Prostate gland (tissue), 2 donors: ENCODE data around the gene CELF2. TPM values are rescaled to one million over a fixed set of nuclear protein-coding genes. Genes with fewer than 3 reads are reported as not detected.

Experiments
- DNase-seq: peaks from one replicate; pipeline ENCODE4 v3.0.0-alpha.2; 2019; ENCODE audit warnings: low spot score
- H3K27ac ChIP-seq, 2 donors: fragments of 200-600 bp; sonication (generic); 2 replicates each; pipeline ENCODE4 v1.5.1; 2017 to 2019
- H3K27me3 ChIP-seq: fragments of 200-600 bp; sonication (generic); replicated peaks from 2 replicates; pipeline ENCODE4 v1.5.1; 2019; ENCODE audit not compliant: insufficient read depth
- H3K36me3 ChIP-seq, 2 donors: fragments of 200-600 bp; sonication (generic); 1 replicate in 1 of 2; 2 replicates in 1 of 2; pipeline versions ENCODE4 v1.5.1 to v1.8.1; 2017 to 2019
- H3K4me1 ChIP-seq: fragments of 200-600 bp; sonication (generic); replicated peaks from 2 replicates; pipeline ENCODE4 v1.5.1; 2019
- H3K4me3 ChIP-seq, 2 donors: fragments of 200-600 bp; sonication (generic); 2 replicates each; pipeline ENCODE4 v1.5.1; 2017 to 2019
- H3K9me3 ChIP-seq: fragments of 200-600 bp; sonication (generic); 2 replicates; pipeline ENCODE4 v1.5.1; 2017
- CTCF ChIP-seq, 4 experiments: fragments of 200-600 bp in 2 of 4; fragments of 450-650 bp in 2 of 4; sonication (generic) in 2 of 4; IDR thresholded peaks; 1 replicate in 3 of 4; 2 replicates in 1 of 4; pipeline ENCODE4 v1.5.1; 2016 to 2019; ENCODE audit warnings: antibody characterized with exemption in 4 of 4, mild to moderate bottlenecking in 2 of 4, moderate library complexity in 2 of 4
- POLR2A ChIP-seq: fragments of 450-650 bp; IDR thresholded peaks from one replicate; pipeline ENCODE4 v1.6.1; 2016; ENCODE audit warnings: antibody characterized with exemption, mild to moderate bottlenecking
- POLR2AphosphoS5 ChIP-seq: sonication (generic); formaldehyde crosslinking; IDR thresholded peaks from one replicate; pipeline ENCODE4 v1.6.1; 2017; ENCODE audit warnings: antibody characterized with exemption
- WGBS: methylation state at CpG from one replicate; pipeline ENCODE4 v1.1.5; 2018; 5-methylcytosine and 5-hydroxymethylcytosine counted together
- intact Hi-C: fragments of 100-400 bp; cut with DNase I; formaldehyde crosslinking; loops from one replicate; pipeline ENCODE4 v1.14.2; 2022
- total RNA-seq, 2 donors: library from RNA; depleted of rRNA; stranded (reverse); fragments of >200 nt; gene quantifications; one replicate each; pipeline ENCODE4 v1.1.0, GENCODE V29; 2016

The CELF2 gene
- total RNA-seq, 2 donors from 2014 or later = 19.2 to 43.2 TPM

GRCh38 chr10:11293332-11293731 lies 275.7 kb downstream of the CELF2 start:
- TF ChIP-seq CTCF (IDR thresholded peaks at IDR 0.05) = no peak
- TF ChIP-seq POLR2AphosphoS5 = no peak
- TF ChIP-seq POLR2A = no peak
- no peak for DNase-seq
- Histone ChIP-seq H3K27ac (no peak overlapping the region), H3K9me3 (no peaks in the 10 kb centered on the region), H3K27me3 (no peaks in the 10 kb centered on the region), H3K36me3 (no peaks in the 10 kb centered on the region), H3K4me1 (no peaks in the 10 kb centered on the region), H3K4me3 (no peak overlapping the region)
- WGBS = 92% methylated on average over 7 of the region's 7 CpGs
- intact Hi-C loops = no loop called here

- no peak overlapping the region for H3K4me3 ChIP-seq
- TF ChIP-seq POLR2AphosphoS5 = no peak
- no peak for TF ChIP-seq POLR2A
- no peak for TF ChIP-seq CTCF (IDR thresholded peaks at IDR 0.05)
- WGBS = 76% methylated on average over 6 of the region's 6 CpGs
- no peaks in the 10 kb centered on the region for H3K9me3 ChIP-seq
- no peak for DNase-seq
- no peaks in the 10 kb centered on the region for H3K36me3 ChIP-seq
- H3K4me1 ChIP-seq = no peaks in the 10 kb centered on the region
- intact Hi-C loops = no loop called here
- H3K27me3 ChIP-seq = no peaks in the 10 kb centered on the region
- H3K27ac ChIP-seq = no peak overlapping the region
These were observed 277.3 kb downstream of the CELF2 start for GRCh38 chr10:11294831-11295450.

GRCh38 chr10:11295492-11295891 lies 277.8 kb downstream of the CELF2 start:
- intact Hi-C loops = no loop called here
- no peaks in the 10 kb centered on the region for H3K27me3 ChIP-seq
- H3K4me1 ChIP-seq = no peaks in the 10 kb centered on the region
- no peak overlapping the region for H3K4me3 ChIP-seq
- 55% methylated on average over 3 of the region's 3 CpGs for WGBS
- no peak for DNase-seq
- no peaks in the 10 kb centered on the region for H3K9me3 ChIP-seq
- H3K36me3 ChIP-seq = no peaks in the 10 kb centered on the region
- no peak overlapping the region for H3K27ac ChIP-seq
- TF ChIP-seq POLR2A = no peak
- TF ChIP-seq POLR2AphosphoS5 = no peak
- TF ChIP-seq CTCF (IDR thresholded peaks at IDR 0.05) = no peak

GRCh38 chr10:11297136-11297535 lies 279.5 kb downstream of the CELF2 start:
- H3K27ac ChIP-seq = no peak overlapping the region
- intact Hi-C loops = no loop called here
- H3K4me1 ChIP-seq = no peaks in the 10 kb centered on the region
- no peaks in the 10 kb centered on the region for H3K36me3 ChIP-seq
- no peaks in the 10 kb centered on the region for H3K27me3 ChIP-seq
- DNase-seq = no peak
- no peak overlapping the region for H3K4me3 ChIP-seq
- no peaks in the 10 kb centered on the region for H3K9me3 ChIP-seq
- 93% methylated on average over 8 of the region's 8 CpGs for WGBS
- TF ChIP-seq CTCF (IDR thresholded peaks at IDR 0.05) (no peak), POLR2AphosphoS5 (no peak), POLR2A (no peak)

- H3K36me3 ChIP-seq = no peaks in the 10 kb centered on the region
- H3K9me3 ChIP-seq = no peaks in the 10 kb centered on the region
- no peaks in the 10 kb centered on the region for H3K4me1 ChIP-seq
- no peak overlapping the region for H3K27ac ChIP-seq
- TF ChIP-seq POLR2AphosphoS5 = no peak
- no peak for TF ChIP-seq CTCF (IDR thresholded peaks at IDR 0.05)
- no peak for TF ChIP-seq POLR2A
- no peak for DNase-seq
- no peaks in the 10 kb centered on the region for H3K27me3 ChIP-seq
- intact Hi-C loops = no loop called here
- no peak overlapping the region for H3K4me3 ChIP-seq
- WGBS = 84% methylated on average over 5 of the region's 5 CpGs
These were observed 280.4 kb downstream of the CELF2 start for GRCh38 chr10:11298116-11298515.
